Hepatocyte (in vitro differentiated cells): Measurements from ENCODE around the gene F2R. TPM values are rescaled to one million over a fixed set of nuclear protein-coding genes. Genes with fewer than 3 reads are reported as not detected.

ENCODE experiments used
- DNase-seq: peaks from one replicate; pipeline ENCODE4 v3.0.0-alpha.2; 2016; ENCODE audit warnings: low spot score
- H2AFZ ChIP-seq: fragments of 200-600 bp; sonication (generic); 2 replicates; pipeline ENCODE4 v1.6.0; 2016; ENCODE audit warnings: antibody characterized with exemption, mild to moderate bottlenecking
- H3K27ac ChIP-seq: fragments of 200-600 bp; sonication (generic); 2 replicates; pipeline ENCODE4 v1.5.1; 2016; ENCODE audit warnings: mild to moderate bottlenecking
- H3K27me3 ChIP-seq: fragments of 200-600 bp; sonication (generic); 2 replicates; pipeline ENCODE4 v1.6.1; 2016
- H3K36me3 ChIP-seq: fragments of 200-600 bp; sonication (generic); replicated peaks from 2 replicates; pipeline ENCODE4 v1.5.1; 2016; ENCODE audit warnings: low read depth; ENCODE audit not compliant: insufficient read depth
- H3K4me1 ChIP-seq: fragments of 200-600 bp; sonication (generic); 2 replicates; pipeline ENCODE4 v1.5.1; 2016; ENCODE audit warnings: mild to moderate bottlenecking, moderate library complexity; ENCODE audit not compliant: insufficient read depth
- H3K4me2 ChIP-seq: fragments of 200-600 bp; sonication (generic); 2 replicates; pipeline ENCODE4 v1.6.0; 2016
- H3K4me3 ChIP-seq: fragments of 200-600 bp; sonication (generic); 2 replicates; pipeline ENCODE4 v1.5.1; 2016; ENCODE audit warnings: mild to moderate bottlenecking
- H3K79me2 ChIP-seq: fragments of 200-600 bp; sonication (generic); 2 replicates; pipeline ENCODE4 v1.6.0; 2017; ENCODE audit warnings: mild to moderate bottlenecking
- H3K9me2 ChIP-seq: fragments of 200-600 bp; sonication (generic); replicated peaks from 2 replicates; pipeline ENCODE4 v1.6.0; 2017; ENCODE audit warnings: mild to moderate bottlenecking; ENCODE audit not compliant: insufficient read depth
- H3K9me3 ChIP-seq: fragments of 200-600 bp; sonication (generic); 2 replicates; pipeline ENCODE4 v1.5.1; 2016; ENCODE audit warnings: low read depth, mild to moderate bottlenecking
- H4K20me1 ChIP-seq: fragments of 200-600 bp; sonication (generic); 2 replicates; pipeline ENCODE4 v1.6.0; 2016; ENCODE audit warnings: mild to moderate bottlenecking; ENCODE audit not compliant: insufficient read depth, poor library complexity, severe bottlenecking
- EZH2 ChIP-seq: fragments of 200-600 bp; sonication (generic); IDR thresholded peaks from 2 replicates; pipeline ENCODE4 v1.6.1; 2016; ENCODE audit warnings: antibody characterized with exemption, mild to moderate bottlenecking, borderline replicate concordance
- EZH2phosphoT487 ChIP-seq: fragments of 200-600 bp; sonication (generic); IDR thresholded peaks from one replicate; pipeline ENCODE4 v1.6.1; 2018; ENCODE audit warnings: antibody characterized with exemption, mild to moderate bottlenecking, low read depth, moderate library complexity; ENCODE audit not compliant: unreplicated experiment, severe bottlenecking
- WGBS: methylation state at CpG from one replicate; pipeline ENCODE4 v1.1.6; 2016; ENCODE audit warnings: low lambda C conversion rate; ENCODE audit errors: missing lambda C conversion rate; 5-methylcytosine and 5-hydroxymethylcytosine counted together
- polyA plus RNA-seq: library from polyadenylated mRNA; unstranded; fragments of >200 nt; fragmentation: Nextera tagmentation; extraction: Ambion mirVana; gene quantifications from 2 replicates; pipeline ENCODE4 v1.2.1, GENCODE V29; 2016
- total RNA-seq: library from RNA; depleted of rRNA; stranded (reverse); fragments of >200 nt; gene quantifications from 2 replicates; pipeline ENCODE4 v1.2.3, GENCODE V29; 2014
- TF ChIP-seq, protein P1 (sequence below): fragments of 200-600 bp; sonication (generic); IDR thresholded peaks from 2 replicates; pipeline ENCODE4 v1.5.1; 2016; ENCODE audit warnings: antibody characterized with exemption, mild to moderate bottlenecking; ENCODE audit not compliant: poor library complexity

Gene F2R
- total and polyA plus RNA-seq, 2 experiments from 2014 or later: 27.1 to 48.1 TPM

DNA sequence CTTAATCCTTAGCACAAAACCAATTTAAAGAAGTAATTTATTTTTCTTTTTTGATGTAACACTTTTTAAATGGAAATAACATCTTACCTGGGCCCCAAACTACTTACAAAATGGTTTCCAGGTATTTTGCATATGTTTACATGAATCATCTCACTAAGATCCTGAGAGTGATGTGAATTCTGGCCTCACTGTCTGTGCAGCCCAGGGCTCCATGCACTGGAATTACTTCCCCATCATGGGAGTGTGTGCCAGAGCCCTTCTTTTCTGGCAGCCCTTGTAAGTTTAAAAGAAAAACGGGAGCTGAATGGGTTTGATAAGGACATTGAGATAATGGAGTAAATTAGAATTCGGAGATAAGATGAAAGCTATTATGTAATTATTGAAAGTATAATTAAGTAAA is 12.2 kb upstream of the F2R start:
- Histone ChIP-seq H3K79me2 (no peaks in the 10 kb centered on the region), H3K36me3 (no peaks in the 10 kb centered on the region), H3K4me2 (no peak overlapping the region), H3K27me3 (no peaks in the 10 kb centered on the region), H4K20me1 (no peaks in the 10 kb centered on the region), H3K4me1 (no peaks in the 10 kb centered on the region), H3K9me3 (no peaks in the 10 kb centered on the region), H2AFZ (no peak overlapping the region), H3K9me2 (no peaks in the 10 kb centered on the region), H3K27ac (no peak overlapping the region), H3K4me3 (no peak overlapping the region)
- 53% methylated on average over 2 of the region's 2 CpGs for WGBS
- TF ChIP-seq EZH2: no peak
- no peak for TF ChIP-seq EZH2phosphoT487
- TF ChIP-seq, protein P1, sequence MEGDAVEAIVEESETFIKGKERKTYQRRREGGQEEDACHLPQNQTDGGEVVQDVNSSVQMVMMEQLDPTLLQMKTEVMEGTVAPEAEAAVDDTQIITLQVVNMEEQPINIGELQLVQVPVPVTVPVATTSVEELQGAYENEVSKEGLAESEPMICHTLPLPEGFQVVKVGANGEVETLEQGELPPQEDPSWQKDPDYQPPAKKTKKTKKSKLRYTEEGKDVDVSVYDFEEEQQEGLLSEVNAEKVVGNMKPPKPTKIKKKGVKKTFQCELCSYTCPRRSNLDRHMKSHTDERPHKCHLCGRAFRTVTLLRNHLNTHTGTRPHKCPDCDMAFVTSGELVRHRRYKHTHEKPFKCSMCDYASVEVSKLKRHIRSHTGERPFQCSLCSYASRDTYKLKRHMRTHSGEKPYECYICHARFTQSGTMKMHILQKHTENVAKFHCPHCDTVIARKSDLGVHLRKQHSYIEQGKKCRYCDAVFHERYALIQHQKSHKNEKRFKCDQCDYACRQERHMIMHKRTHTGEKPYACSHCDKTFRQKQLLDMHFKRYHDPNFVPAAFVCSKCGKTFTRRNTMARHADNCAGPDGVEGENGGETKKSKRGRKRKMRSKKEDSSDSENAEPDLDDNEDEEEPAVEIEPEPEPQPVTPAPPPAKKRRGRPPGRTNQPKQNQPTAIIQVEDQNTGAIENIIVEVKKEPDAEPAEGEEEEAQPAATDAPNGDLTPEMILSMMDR: no peak
- no peak for DNase-seq

DNA sequence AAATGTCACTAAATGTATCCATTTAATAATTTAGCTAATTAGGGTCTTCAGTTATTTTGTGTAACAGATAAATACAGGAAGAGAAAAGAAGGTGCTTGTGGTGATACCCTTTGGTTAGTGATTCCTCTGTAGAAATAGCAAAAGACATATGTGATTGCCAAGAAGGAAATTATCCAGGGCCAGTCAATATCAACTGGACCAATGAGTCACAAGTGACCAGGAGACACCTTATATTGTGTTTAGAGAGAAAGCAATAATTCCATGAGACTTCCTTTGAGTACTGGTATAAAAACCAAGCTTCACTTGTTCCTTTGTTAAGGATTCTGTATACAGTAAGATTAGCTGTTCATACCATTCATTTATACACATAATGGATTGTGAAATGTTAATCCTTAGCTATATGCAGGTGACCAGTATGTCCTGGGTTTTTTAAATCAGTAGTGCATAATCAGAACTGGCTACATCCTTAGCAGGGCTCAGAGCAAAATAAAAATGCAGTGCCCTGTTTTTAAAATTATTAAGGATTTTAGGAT is 11.7 kb upstream of the F2R start:
- H3K4me1 ChIP-seq: no peaks in the 10 kb centered on the region
- H3K4me3 ChIP-seq: no peak overlapping the region
- TF ChIP-seq EZH2phosphoT487 (no peak), EZH2 (no peak)
- TF ChIP-seq, protein P1: no peak
- H2AFZ ChIP-seq: no peak overlapping the region
- H3K36me3 ChIP-seq: no peaks in the 10 kb centered on the region
- no peaks in the 10 kb centered on the region for H3K9me2 ChIP-seq
- no peaks in the 10 kb centered on the region for H3K79me2 ChIP-seq
- no peak overlapping the region for H3K27ac ChIP-seq
- H3K27me3 ChIP-seq: no peaks in the 10 kb centered on the region
- DNase-seq: no peak
- H3K9me3 ChIP-seq: no peaks in the 10 kb centered on the region
- H3K4me2 ChIP-seq: no peak overlapping the region
- no peaks in the 10 kb centered on the region for H4K20me1 ChIP-seq

GRCh38 chr5:76705574-76705973 is 10.4 kb upstream of the F2R start:
- Histone ChIP-seq H3K4me1 (no peaks in the 10 kb centered on the region), H2AFZ (no peak overlapping the region), H3K79me2 (no peaks in the 10 kb centered on the region), H4K20me1 (no peaks in the 10 kb centered on the region), H3K4me3 (no peak overlapping the region), H3K4me2 (no peak overlapping the region), H3K36me3 (no peaks in the 10 kb centered on the region), H3K27me3 (no peaks in the 10 kb centered on the region), H3K9me3 (no peaks in the 10 kb centered on the region), H3K27ac (no peak overlapping the region), H3K9me2 (no peaks in the 10 kb centered on the region)
- no peak for DNase-seq
- TF ChIP-seq EZH2 (no peak), EZH2phosphoT487 (no peak)
- TF ChIP-seq, protein P1: no peak

GRCh38 chr5:76709762-76710161 is 6.2 kb upstream of the F2R start:
- H2AFZ ChIP-seq: no peak overlapping the region
- H3K4me1 ChIP-seq: no peaks in the 10 kb centered on the region
- H3K36me3 ChIP-seq: no peaks in the 10 kb centered on the region
- no peak overlapping the region for H3K4me3 ChIP-seq
- no peaks in the 10 kb centered on the region for H3K79me2 ChIP-seq
- TF ChIP-seq, protein P1: no peak
- no peak for TF ChIP-seq EZH2phosphoT487
- TF ChIP-seq EZH2: no peak
- H3K27me3 ChIP-seq: peaks cover 5% of the 10 kb centered on the region
- no peaks in the 10 kb centered on the region for H3K9me2 ChIP-seq
- no peaks in the 10 kb centered on the region for H4K20me1 ChIP-seq
- H3K4me2 ChIP-seq: no peak overlapping the region
- H3K9me3 ChIP-seq: no peaks in the 10 kb centered on the region
- 84% methylated on average over 2 of the region's 2 CpGs for WGBS
- no peak overlapping the region for H3K27ac ChIP-seq
- no peak for DNase-seq
